Thoracic aorta (tissue), 2 donors: ENCODE results near the gene TFDP2. TPM values are rescaled to one million over a fixed set of nuclear protein-coding genes. Genes with fewer than 3 reads are reported as not detected.

Source experiments
- ATAC-seq: fragments of 150-250 bp; one replicate; pipeline ENCODE4 v1.8.0; 2017; ENCODE audit warnings: low read depth; ENCODE audit not compliant: insufficient number of reproducible peaks, low FRiP score
- DNase-seq: peaks from one replicate; pipeline ENCODE4 v3.0.0-alpha.2; 2020; ENCODE audit warnings: low spot score
- H3K27ac ChIP-seq, 2 donors: fragments of 200-600 bp; sonication (generic); 1 replicate in 1 of 2; 2 replicates in 1 of 2; pipeline ENCODE4 v1.5.1; 2016; ENCODE audit warnings: mild to moderate bottlenecking in 2 of 2, moderate library complexity in 2 of 2
- H3K27me3 ChIP-seq: fragments of 200-600 bp; sonication (generic); replicated peaks from 2 replicates; pipeline ENCODE4 v1.6.0; 2016; ENCODE audit warnings: mild to moderate bottlenecking; ENCODE audit not compliant: insufficient read depth
- H3K36me3 ChIP-seq: fragments of 200-600 bp; sonication (generic); one replicate; pipeline ENCODE4 v1.5.1; 2016
- H3K4me1 ChIP-seq, 2 donors: fragments of 200-600 bp; sonication (generic); 1 replicate in 1 of 2; 2 replicates in 1 of 2; pipeline versions ENCODE4 v1.5.1 to v1.6.0; 2016; ENCODE audit warnings: low read depth in 2 of 2, mild to moderate bottlenecking in 1 of 2; ENCODE audit not compliant: control insufficient read depth in 1 of 2
- H3K4me3 ChIP-seq: fragments of 200-600 bp; sonication (generic); 2 replicates; pipeline ENCODE4 v1.5.1; 2016; ENCODE audit warnings: mild to moderate bottlenecking
- H3K9me3 ChIP-seq: fragments of 200-600 bp; sonication (generic); 2 replicates; pipeline ENCODE4 v1.5.1; 2016
- total RNA-seq, 2 donors: library from RNA; depleted of rRNA; stranded (reverse); fragments of >200 nt; gene quantifications; one replicate each; pipeline versions ENCODE4 v1.1.0 to v1.2.3, GENCODE V29; 2016
- TF ChIP-seq, protein P1 (sequence below): fragments of 200-600 bp; sonication (generic); IDR thresholded peaks from one replicate; pipeline ENCODE4 v1.5.1; 2019; ENCODE audit warnings: antibody characterized with exemption

Gene TFDP2
- total RNA-seq, 2 donors from 2014 or later = 29.2 to 210 TPM

DNA sequence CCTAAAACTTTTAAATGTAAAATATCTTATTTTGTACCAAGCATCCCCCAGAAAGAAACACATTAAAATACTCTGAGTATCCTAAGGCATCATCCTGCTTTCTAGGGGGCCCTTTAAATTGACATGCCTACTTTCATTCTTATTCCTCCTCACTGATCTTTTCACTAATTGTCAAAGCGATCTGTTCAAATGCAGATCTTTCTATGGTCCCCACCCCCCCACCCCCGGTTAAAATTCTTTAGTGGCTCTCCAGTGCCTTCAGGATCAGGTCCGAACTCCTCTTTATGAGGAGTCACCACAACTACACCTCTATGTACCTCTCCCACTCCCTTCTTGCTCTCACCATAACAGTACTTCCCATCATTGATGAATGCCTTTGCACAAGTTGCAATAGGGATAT, 19.2 kb upstream of the TFDP2 start:
- H3K9me3 ChIP-seq = no peaks in the 10 kb centered on the region
- H3K27ac ChIP-seq = no peak overlapping the region
- no peak for DNase-seq
- ATAC-seq = no peak
- H3K36me3 ChIP-seq = peaks cover 20% of the 10 kb centered on the region
- no peaks in the 10 kb centered on the region for H3K27me3 ChIP-seq
- TF ChIP-seq, protein P1, sequence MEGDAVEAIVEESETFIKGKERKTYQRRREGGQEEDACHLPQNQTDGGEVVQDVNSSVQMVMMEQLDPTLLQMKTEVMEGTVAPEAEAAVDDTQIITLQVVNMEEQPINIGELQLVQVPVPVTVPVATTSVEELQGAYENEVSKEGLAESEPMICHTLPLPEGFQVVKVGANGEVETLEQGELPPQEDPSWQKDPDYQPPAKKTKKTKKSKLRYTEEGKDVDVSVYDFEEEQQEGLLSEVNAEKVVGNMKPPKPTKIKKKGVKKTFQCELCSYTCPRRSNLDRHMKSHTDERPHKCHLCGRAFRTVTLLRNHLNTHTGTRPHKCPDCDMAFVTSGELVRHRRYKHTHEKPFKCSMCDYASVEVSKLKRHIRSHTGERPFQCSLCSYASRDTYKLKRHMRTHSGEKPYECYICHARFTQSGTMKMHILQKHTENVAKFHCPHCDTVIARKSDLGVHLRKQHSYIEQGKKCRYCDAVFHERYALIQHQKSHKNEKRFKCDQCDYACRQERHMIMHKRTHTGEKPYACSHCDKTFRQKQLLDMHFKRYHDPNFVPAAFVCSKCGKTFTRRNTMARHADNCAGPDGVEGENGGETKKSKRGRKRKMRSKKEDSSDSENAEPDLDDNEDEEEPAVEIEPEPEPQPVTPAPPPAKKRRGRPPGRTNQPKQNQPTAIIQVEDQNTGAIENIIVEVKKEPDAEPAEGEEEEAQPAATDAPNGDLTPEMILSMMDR = no peak
- no peak overlapping the region for H3K4me3 ChIP-seq
- H3K4me1 ChIP-seq = no peaks in the 10 kb centered on the region

DNA sequence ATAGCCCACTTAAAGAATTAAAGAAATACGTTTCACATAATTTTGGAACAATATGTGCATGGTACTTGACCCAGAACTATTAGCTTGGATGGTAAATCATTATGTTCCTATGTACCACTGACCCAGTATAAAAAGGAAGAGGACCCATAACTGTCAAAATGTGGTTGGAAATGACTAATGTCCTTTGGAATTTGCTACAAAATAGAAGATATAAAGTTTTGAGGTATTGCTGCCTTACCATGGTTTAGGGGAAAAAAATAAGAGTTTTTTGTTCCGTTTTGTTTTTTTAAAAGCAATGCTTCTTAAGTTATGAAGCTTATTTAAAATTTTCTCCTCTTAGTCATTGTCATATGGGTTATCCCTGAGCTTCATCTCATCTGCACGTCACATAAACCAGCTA, 15.8 kb upstream of the TFDP2 start:
- no peak for DNase-seq
- H3K36me3 ChIP-seq = peaks cover 11% of the 10 kb centered on the region
- no peaks in the 10 kb centered on the region for H3K27me3 ChIP-seq
- H3K4me1 ChIP-seq = no peaks in the 10 kb centered on the region
- TF ChIP-seq, protein P1 = no peak
- H3K9me3 ChIP-seq = no peaks in the 10 kb centered on the region
- no peak overlapping the region for H3K4me3 ChIP-seq
- no peak for ATAC-seq
- no peak overlapping the region for H3K27ac ChIP-seq

DNA sequence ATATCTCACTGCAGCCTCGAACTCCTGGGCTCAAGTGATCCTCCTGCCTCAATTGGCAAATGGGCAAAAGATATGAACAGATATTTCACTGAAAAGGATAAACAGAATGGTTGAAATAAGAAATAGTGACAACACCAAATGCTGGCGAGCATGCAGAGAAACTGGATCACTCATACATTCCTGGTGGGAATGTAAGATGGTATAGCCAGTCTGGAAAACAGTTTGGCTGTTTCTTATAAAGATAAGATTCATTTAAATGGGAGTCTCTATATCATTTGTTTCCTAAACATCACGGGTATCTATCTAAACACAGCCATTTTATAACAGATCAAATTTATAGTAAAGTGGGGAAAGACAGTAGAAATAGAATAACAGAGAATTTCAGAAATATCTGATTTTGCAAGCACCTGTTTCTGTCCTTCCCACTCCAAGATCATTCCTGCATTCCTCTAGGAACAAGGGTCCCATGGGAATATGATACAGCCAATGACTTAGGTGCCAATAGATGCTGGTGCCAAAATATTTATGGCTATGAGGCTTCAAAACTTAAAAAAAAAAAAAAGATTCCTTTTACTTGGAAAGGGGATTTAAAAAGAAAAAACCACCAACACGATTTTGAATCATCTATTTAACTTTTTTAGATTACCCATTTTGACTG, 9.9 kb upstream of the TFDP2 start:
- peaks cover 0 to 6% of the 10 kb centered on the region in 2 donors for H3K4me1 ChIP-seq
- DNase-seq = no peak
- H3K36me3 ChIP-seq = no peaks in the 10 kb centered on the region
- H3K27me3 ChIP-seq = no peaks in the 10 kb centered on the region
- no peaks in the 10 kb centered on the region for H3K9me3 ChIP-seq
- H3K27ac ChIP-seq = no peak overlapping the region
- H3K4me3 ChIP-seq = no peak overlapping the region
- no peak for ATAC-seq
- TF ChIP-seq, protein P1 = no peak

DNA sequence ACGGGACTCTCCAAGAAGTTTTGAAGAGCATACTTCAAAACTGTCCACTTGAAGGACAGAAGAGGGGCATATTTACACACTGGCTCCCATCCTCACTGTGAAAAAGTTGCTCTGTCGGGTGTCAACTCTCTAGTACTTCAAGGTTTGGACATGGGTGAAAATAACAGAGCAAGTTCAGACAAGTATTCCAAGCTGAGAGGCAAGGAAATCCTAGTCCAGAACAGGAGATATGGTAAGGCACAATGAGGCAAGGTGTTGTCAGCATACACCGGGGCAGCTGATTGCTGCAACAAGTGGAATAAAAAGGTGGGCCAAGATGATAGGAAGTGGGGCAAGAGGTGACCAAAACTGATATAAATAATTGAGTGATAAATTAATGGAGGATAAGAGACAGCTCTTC, 4.8 kb upstream of the TFDP2 start:
- ATAC-seq (no peak), DNase-seq (no peak)
- TF ChIP-seq, protein P1 = no peak
- Histone ChIP-seq H3K4me3 (no peak overlapping the region), H3K27me3 (no peaks in the 10 kb centered on the region), H3K9me3 (no peaks in the 10 kb centered on the region), H3K27ac (no peak overlapping the region), H3K4me1 (peaks cover 0 to 4% of the 10 kb centered on the region in 2 donors), H3K36me3 (no peaks in the 10 kb centered on the region)

DNA sequence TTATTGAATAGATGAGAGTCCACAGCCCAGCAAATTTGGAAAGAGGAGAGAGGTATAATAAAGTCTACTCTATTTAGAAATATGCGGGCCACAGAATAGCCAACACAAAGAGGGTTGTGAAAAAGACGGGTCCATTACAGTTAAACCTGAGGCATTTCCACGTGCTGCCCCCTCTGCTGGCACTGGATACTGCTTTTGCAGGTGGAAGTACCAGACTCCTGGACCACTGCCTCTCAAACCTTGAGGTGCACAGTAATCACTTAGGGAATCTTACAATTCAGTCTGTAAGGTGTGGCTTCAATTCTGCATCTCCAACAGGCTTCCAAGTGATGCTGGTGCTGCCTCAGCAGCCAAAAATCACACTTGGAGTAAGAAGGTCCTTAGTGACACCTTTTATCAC, 3.0 kb upstream of the TFDP2 start:
- no peaks in the 10 kb centered on the region for H3K36me3 ChIP-seq
- H3K4me3 ChIP-seq = no peak overlapping the region
- peaks cover 12 to 14% of the 10 kb centered on the region in 2 donors for H3K4me1 ChIP-seq
- DNase-seq = no peak
- no peaks in the 10 kb centered on the region for H3K9me3 ChIP-seq
- TF ChIP-seq, protein P1 = no peak
- no peak for ATAC-seq
- no peaks in the 10 kb centered on the region for H3K27me3 ChIP-seq
- no peak overlapping the region for H3K27ac ChIP-seq
